Neural progenitor cell (in vitro differentiated cells): ENCODE data around the gene CDC14C. TPM values are rescaled to one million over a fixed set of nuclear protein-coding genes. Genes with fewer than 3 reads are reported as not detected.

Source experiments
- DNase-seq: peaks from one replicate; pipeline ENCODE4 v3.0.0-alpha.2; 2016; ENCODE audit warnings: low spot score
- H2AFZ ChIP-seq: fragments of 200-600 bp; sonication (generic); replicated peaks from 2 replicates; pipeline ENCODE4 v1.6.1; 2016; ENCODE audit warnings: antibody characterized with exemption
- H3F3A ChIP-seq: fragments of 200-600 bp; sonication (generic); 2 replicates; pipeline ENCODE4 v1.6.1; 2016; ENCODE audit warnings: antibody characterized with exemption, low read depth
- H3K27ac ChIP-seq: fragments of 200-600 bp; sonication (generic); 2 replicates; pipeline ENCODE4 v1.5.1; 2016; ENCODE audit warnings: mild to moderate bottlenecking
- H3K27me3 ChIP-seq: fragments of 200-600 bp; sonication (generic); 2 replicates; pipeline ENCODE4 v1.6.1; 2016; ENCODE audit warnings: mild to moderate bottlenecking, moderate library complexity
- H3K36me3 ChIP-seq: fragments of 200-600 bp; sonication (generic); 2 replicates; pipeline ENCODE4 v1.5.1; 2016
- H3K4me1 ChIP-seq: fragments of 200-600 bp; sonication (generic); 2 replicates; pipeline ENCODE4 v1.6.1; 2016; ENCODE audit warnings: mixed run types
- H3K4me2 ChIP-seq: fragments of 200-600 bp; sonication (generic); 2 replicates; pipeline ENCODE4 v1.6.1; 2016
- H3K4me3 ChIP-seq: fragments of 200-600 bp; sonication (generic); 2 replicates; pipeline ENCODE4 v1.5.1; 2016
- H3K79me2 ChIP-seq: fragments of 200-600 bp; sonication (generic); 2 replicates; pipeline ENCODE4 v1.6.1; 2016; ENCODE audit warnings: low read depth
- H3K9ac ChIP-seq: fragments of 200-600 bp; sonication (generic); 2 replicates; pipeline ENCODE4 v1.6.1; 2016
- H3K9me3 ChIP-seq: fragments of 200-600 bp; sonication (generic); 2 replicates; pipeline ENCODE4 v1.5.1; 2016; ENCODE audit warnings: low read depth
- H4K20me1 ChIP-seq: fragments of 200-600 bp; sonication (generic); 2 replicates; pipeline ENCODE4 v1.6.1; 2016; ENCODE audit warnings: low read depth
- H3K27ac Mint-ChIP-seq: 3 replicates; pipeline ENCODE4 v1.8.0; 2021; ENCODE audit warnings: mixed read lengths
- H3K27me3 Mint-ChIP-seq: 2 replicates; pipeline ENCODE4 v1.8.0; 2022; ENCODE audit warnings: low read depth, mild to moderate bottlenecking, inconsistent platforms, moderate library complexity, mixed read lengths; ENCODE audit not compliant: insufficient read depth
- H3K36me3 Mint-ChIP-seq: 3 replicates; pipeline ENCODE4 v1.8.0; 2021; ENCODE audit warnings: mixed read lengths
- H3K4me1 Mint-ChIP-seq: 3 replicates; pipeline ENCODE4 v1.8.0; 2021; ENCODE audit warnings: mixed read lengths
- H3K4me3 Mint-ChIP-seq: 3 replicates; pipeline ENCODE4 v1.8.0; 2021; ENCODE audit warnings: mild to moderate bottlenecking, moderate library complexity, mixed read lengths
- H3K9me3 Mint-ChIP-seq: 3 replicates; pipeline ENCODE4 v1.8.0; 2020; ENCODE audit warnings: mixed read lengths
- EZH2 ChIP-seq: fragments of 200-600 bp; sonication (generic); IDR thresholded peaks from 2 replicates; pipeline ENCODE4 v1.6.1; 2017; ENCODE audit warnings: antibody characterized with exemption, mild to moderate bottlenecking, moderate library complexity
- EZH2phosphoT487 ChIP-seq: fragments of 200-600 bp; sonication (generic); IDR thresholded peaks from 2 replicates; pipeline ENCODE4 v1.6.1; 2017; ENCODE audit warnings: antibody characterized with exemption
- total RNA-seq: library from RNA; depleted of rRNA; stranded (reverse); fragments of >200 nt; gene quantifications from 2 replicates; pipeline ENCODE4 v1.2.3, GENCODE V29; 2015; ENCODE audit warnings: low replicate concordance
- TF ChIP-seq, protein P1 (sequence below): fragments of 200-600 bp; sonication (generic); IDR thresholded peaks from 2 replicates; pipeline ENCODE4 v1.5.1; 2017; ENCODE audit warnings: antibody characterized with exemption, mild to moderate bottlenecking

Gene CDC14C
- total RNA-seq, 1 donor from 2014 or later, result 0.54 TPM

DNA sequence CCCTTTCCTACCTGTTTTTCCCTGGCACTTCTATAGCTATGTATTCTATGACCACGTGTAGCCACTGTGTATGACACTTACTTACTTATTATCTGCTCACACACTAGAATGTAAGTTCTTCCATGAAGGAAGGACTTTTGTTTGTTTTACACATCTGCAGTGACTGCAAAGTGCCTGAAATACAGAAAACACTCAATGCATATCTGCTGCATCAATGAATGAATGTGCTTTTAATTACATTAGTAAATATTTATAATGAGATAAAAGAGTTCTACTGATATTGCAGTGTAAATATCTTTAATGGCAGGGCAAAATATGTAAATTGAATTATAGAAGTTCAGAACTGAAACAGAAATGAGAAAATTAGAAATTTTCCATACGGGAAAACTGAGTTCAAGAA lies 43.5 kb upstream of the CDC14C start:
- no peak overlapping the region for H3K9ac ChIP-seq
- H3K4me1 ChIP-seq, result no peaks in the 10 kb centered on the region
- no peak for DNase-seq
- Mint-ChIP-seq H3K27ac (no peak overlapping the region), H3K9me3 (peaks cover 8% of the 10 kb centered on the region), H3K4me3 (no peak overlapping the region), H3K4me1 (no peaks in the 10 kb centered on the region), H3K36me3 (no peaks in the 10 kb centered on the region), H3K27me3 (peaks cover 2% of the 10 kb centered on the region)
- H3K27ac ChIP-seq, result no peak overlapping the region
- H3K36me3 ChIP-seq, result no peaks in the 10 kb centered on the region
- H3K79me2 ChIP-seq, result no peaks in the 10 kb centered on the region
- no peaks in the 10 kb centered on the region for H3K9me3 ChIP-seq
- TF ChIP-seq, protein P1, sequence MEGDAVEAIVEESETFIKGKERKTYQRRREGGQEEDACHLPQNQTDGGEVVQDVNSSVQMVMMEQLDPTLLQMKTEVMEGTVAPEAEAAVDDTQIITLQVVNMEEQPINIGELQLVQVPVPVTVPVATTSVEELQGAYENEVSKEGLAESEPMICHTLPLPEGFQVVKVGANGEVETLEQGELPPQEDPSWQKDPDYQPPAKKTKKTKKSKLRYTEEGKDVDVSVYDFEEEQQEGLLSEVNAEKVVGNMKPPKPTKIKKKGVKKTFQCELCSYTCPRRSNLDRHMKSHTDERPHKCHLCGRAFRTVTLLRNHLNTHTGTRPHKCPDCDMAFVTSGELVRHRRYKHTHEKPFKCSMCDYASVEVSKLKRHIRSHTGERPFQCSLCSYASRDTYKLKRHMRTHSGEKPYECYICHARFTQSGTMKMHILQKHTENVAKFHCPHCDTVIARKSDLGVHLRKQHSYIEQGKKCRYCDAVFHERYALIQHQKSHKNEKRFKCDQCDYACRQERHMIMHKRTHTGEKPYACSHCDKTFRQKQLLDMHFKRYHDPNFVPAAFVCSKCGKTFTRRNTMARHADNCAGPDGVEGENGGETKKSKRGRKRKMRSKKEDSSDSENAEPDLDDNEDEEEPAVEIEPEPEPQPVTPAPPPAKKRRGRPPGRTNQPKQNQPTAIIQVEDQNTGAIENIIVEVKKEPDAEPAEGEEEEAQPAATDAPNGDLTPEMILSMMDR, result no peak
- no peak for TF ChIP-seq EZH2
- TF ChIP-seq EZH2phosphoT487, result no peak
- no peaks in the 10 kb centered on the region for H3K27me3 ChIP-seq
- H3K4me2 ChIP-seq, result no peak overlapping the region
- H3K4me3 ChIP-seq, result no peak overlapping the region
- H4K20me1 ChIP-seq, result no peaks in the 10 kb centered on the region
- H3F3A ChIP-seq, result no peaks in the 10 kb centered on the region
- H2AFZ ChIP-seq, result no peak overlapping the region

DNA sequence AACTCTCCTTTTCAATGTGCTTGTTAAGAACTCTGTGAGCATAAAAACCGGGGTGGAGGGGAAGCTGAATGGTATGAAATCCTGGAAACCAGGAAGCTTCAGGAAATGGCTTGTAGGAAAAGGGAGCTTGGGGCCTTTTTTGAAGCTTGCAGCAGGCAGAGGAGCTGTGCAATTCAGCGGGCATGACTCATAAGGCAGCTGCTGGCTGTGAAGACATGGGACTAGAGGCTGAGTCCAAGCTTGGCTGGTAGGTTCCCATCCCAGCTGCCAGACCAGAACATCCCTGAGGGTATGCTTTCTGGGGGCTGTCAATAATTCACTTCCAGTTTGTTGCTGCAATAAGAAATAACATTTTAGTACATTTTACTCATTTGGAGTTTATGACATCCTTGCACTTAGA lies 36.8 kb upstream of the CDC14C start:
- no peaks in the 10 kb centered on the region for H4K20me1 ChIP-seq
- no peak for DNase-seq
- H3K9me3 ChIP-seq, result peaks cover 14% of the 10 kb centered on the region
- no peak overlapping the region for H3K9ac ChIP-seq
- Mint-ChIP-seq H3K4me3 (no peak overlapping the region), H3K27ac (no peak overlapping the region), H3K27me3 (peaks cover 2% of the 10 kb centered on the region), H3K36me3 (no peaks in the 10 kb centered on the region), H3K9me3 (peaks cover 8% of the 10 kb centered on the region), H3K4me1 (no peaks in the 10 kb centered on the region)
- H3K4me2 ChIP-seq, result no peak overlapping the region
- H3K27me3 ChIP-seq, result no peaks in the 10 kb centered on the region
- H3K4me3 ChIP-seq, result no peak overlapping the region
- H3K4me1 ChIP-seq, result no peaks in the 10 kb centered on the region
- H3K36me3 ChIP-seq, result no peaks in the 10 kb centered on the region
- H3F3A ChIP-seq, result no peaks in the 10 kb centered on the region
- H3K79me2 ChIP-seq, result no peaks in the 10 kb centered on the region
- TF ChIP-seq EZH2 (no peak), EZH2phosphoT487 (no peak)
- TF ChIP-seq, protein P1, result no peak
- no peak overlapping the region for H2AFZ ChIP-seq
- no peak overlapping the region for H3K27ac ChIP-seq

DNA sequence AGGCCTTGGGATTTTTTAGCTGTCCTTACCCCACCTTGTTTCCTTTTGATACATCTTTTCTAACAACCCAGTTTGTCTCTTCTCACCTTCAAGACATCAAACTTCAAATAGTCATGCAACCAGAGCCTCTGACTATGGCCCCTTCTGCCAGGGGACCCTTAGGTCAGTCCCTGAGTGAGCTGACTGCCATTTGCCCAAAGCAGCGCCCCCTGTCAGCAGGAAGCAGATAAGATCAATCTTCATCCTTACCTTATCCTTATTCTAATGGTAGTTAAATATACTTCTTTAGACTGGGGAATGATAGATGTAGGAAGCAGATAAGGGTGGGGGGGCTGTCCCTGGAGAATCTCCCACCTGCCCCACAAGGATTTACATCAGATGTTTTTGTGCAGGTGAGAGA lies 29.8 kb upstream of the CDC14C start:
- peaks cover 14% of the 10 kb centered on the region for H3K9me3 ChIP-seq
- no peak for DNase-seq

More for the DNA sequence above, 29.8 kb upstream of the CDC14C start:
- peaks cover 2% of the 10 kb centered on the region for H3K27me3 Mint-ChIP-seq
- H3K36me3 Mint-ChIP-seq, result no peaks in the 10 kb centered on the region
- no peak overlapping the region for H2AFZ ChIP-seq
- no peak overlapping the region for H3K4me2 ChIP-seq
- H3K27ac Mint-ChIP-seq, result no peak overlapping the region
- H3K9ac ChIP-seq, result no peak overlapping the region
- H4K20me1 ChIP-seq, result no peaks in the 10 kb centered on the region
- H3K4me3 ChIP-seq, result no peak overlapping the region
- no peak overlapping the region for H3K27ac ChIP-seq
- H3K9me3 Mint-ChIP-seq, result no peaks in the 10 kb centered on the region
- H3K4me1 Mint-ChIP-seq, result no peaks in the 10 kb centered on the region
- no peaks in the 10 kb centered on the region for H3K27me3 ChIP-seq
- no peaks in the 10 kb centered on the region for H3F3A ChIP-seq
- H3K36me3 ChIP-seq, result no peaks in the 10 kb centered on the region
- H3K4me3 Mint-ChIP-seq, result no peak overlapping the region
- H3K79me2 ChIP-seq, result no peaks in the 10 kb centered on the region
- no peaks in the 10 kb centered on the region for H3K4me1 ChIP-seq
- TF ChIP-seq, protein P1, result no peak
- TF ChIP-seq EZH2 (no peak), EZH2phosphoT487 (no peak)
